ENCODE data around the gene SH3GL3.

- no peak for TF ChIP-seq POLR2AphosphoS5 (IDR thresholded peaks at IDR 0.05)
- TF ChIP-seq CTCF (IDR thresholded peaks at IDR 0.05), result no peak
- TF ChIP-seq EP300 (IDR thresholded peaks at IDR 0.05), result no peak
These were observed 123.6 kb downstream of the SH3GL3 start for GRCh38 chr15:83570756-83571155.
